ENCODE data around the gene MINK1. TPM values are rescaled to one million over a fixed set of nuclear protein-coding genes. Genes with fewer than 3 reads are reported as not detected.

The MINK1 gene
- total RNA-seq, 2 donors from 2014 or later: 74.4 to 82.7 TPM

GRCh38 chr17:4877089-4877488 is 43.9 kb downstream of the MINK1 start:
- Mint-ChIP-seq H3K4me1 (ENCODE audit: low read depth) (peaks cover 4% of the 10 kb centered on the region), H3K27me3 (ENCODE audit: low read depth) (no peaks in the 10 kb centered on the region), H3K36me3 (ENCODE audit: insufficient read depth in 2 of 2) (peaks cover 0 to 2% of the 10 kb centered on the region in 2 donors), H3K27ac (no peak overlapping the region), H3K4me3 (no peak overlapping the region), H3K9me3 (no peaks in the 10 kb centered on the region)
- ATAC-seq (replicated peaks in 1 of 2) (no peak), DNase-seq (no peak)

GRCh38 chr17:4879601-4880000 is 46.5 kb downstream of the MINK1 start:
- no peaks in the 10 kb centered on the region for H3K9me3 Mint-ChIP-seq
- no peaks in the 10 kb centered on the region for H3K27me3 Mint-ChIP-seq (ENCODE audit: low read depth)
- H3K36me3 Mint-ChIP-seq (ENCODE audit: insufficient read depth in 2 of 2): peaks cover 0 to 3% of the 10 kb centered on the region in 2 donors
- DNase-seq: no peak
- no peak overlapping the region for H3K4me3 Mint-ChIP-seq
- no peak overlapping the region for H3K27ac Mint-ChIP-seq
- ATAC-seq (replicated peaks in 1 of 2): no peak
- H3K4me1 Mint-ChIP-seq (ENCODE audit: low read depth): no peaks in the 10 kb centered on the region

GRCh38 chr17:4880857-4881256 is 47.7 kb downstream of the MINK1 start:
- ATAC-seq (replicated peaks in 1 of 2) (no peak), DNase-seq (no peak)
- peaks cover 1 to 4% of the 10 kb centered on the region in 2 donors for H3K36me3 Mint-ChIP-seq (ENCODE audit: insufficient read depth in 2 of 2)
- no peaks in the 10 kb centered on the region for H3K9me3 Mint-ChIP-seq
- H3K4me3 Mint-ChIP-seq: no peak overlapping the region
- no peaks in the 10 kb centered on the region for H3K4me1 Mint-ChIP-seq (ENCODE audit: low read depth)
- H3K27ac Mint-ChIP-seq: no peak overlapping the region
- H3K27me3 Mint-ChIP-seq (ENCODE audit: low read depth): no peaks in the 10 kb centered on the region

GRCh38 chr17:4881761-4882555 is 48.8 kb downstream of the MINK1 start:
- Mint-ChIP-seq H3K4me3 (no peak overlapping the region), H3K36me3 (ENCODE audit: insufficient read depth in 2 of 2) (peaks cover 1 to 4% of the 10 kb centered on the region in 2 donors), H3K9me3 (no peaks in the 10 kb centered on the region), H3K27ac (no peak overlapping the region), H3K27me3 (ENCODE audit: low read depth) (no peaks in the 10 kb centered on the region), H3K4me1 (ENCODE audit: low read depth) (no peaks in the 10 kb centered on the region)
- peak; percentile 83 to 84 for ATAC-seq (replicated peaks in 1 of 2)
- DNase-seq: peak; percentile 65 to 70

- no peak overlapping the region for H3K27ac Mint-ChIP-seq
- H3K36me3 Mint-ChIP-seq (ENCODE audit: insufficient read depth in 2 of 2): peaks cover 1 to 4% of the 10 kb centered on the region in 2 donors
Observed at GRCh38 chr17:4884489-4884888, 51.3 kb downstream of the MINK1 start.

GRCh38 chr17:4886830-4887229 is 53.7 kb downstream of the MINK1 start:
- Mint-ChIP-seq H3K36me3 (ENCODE audit: insufficient read depth in 2 of 2) (peaks cover 1 to 7% of the 10 kb centered on the region in 2 donors), H3K4me3 (no peak overlapping the region), H3K27me3 (ENCODE audit: low read depth) (no peaks in the 10 kb centered on the region), H3K4me1 (ENCODE audit: low read depth) (no peaks in the 10 kb centered on the region), H3K27ac (no peak overlapping the region), H3K9me3 (no peaks in the 10 kb centered on the region)
- no peak for ATAC-seq (replicated peaks in 1 of 2)
- no peak for DNase-seq

More at GRCh38 chr17:4884489-4884888, 51.3 kb downstream of the MINK1 start:
- H3K4me3 Mint-ChIP-seq: no peak overlapping the region
- H3K27me3 Mint-ChIP-seq (ENCODE audit: low read depth): no peaks in the 10 kb centered on the region
- ATAC-seq (replicated peaks in 1 of 2): no peak
- H3K9me3 Mint-ChIP-seq: no peaks in the 10 kb centered on the region
- H3K4me1 Mint-ChIP-seq (ENCODE audit: low read depth): no peaks in the 10 kb centered on the region
- DNase-seq: no peak

GRCh38 chr17:4887581-4887980 is 54.4 kb downstream of the MINK1 start:
- no peak for ATAC-seq (replicated peaks in 1 of 2)
- H3K36me3 Mint-ChIP-seq (ENCODE audit: insufficient read depth in 2 of 2): peaks cover 1 to 7% of the 10 kb centered on the region in 2 donors
- H3K4me3 Mint-ChIP-seq: no peak overlapping the region
- no peak overlapping the region for H3K27ac Mint-ChIP-seq
- no peaks in the 10 kb centered on the region for H3K27me3 Mint-ChIP-seq (ENCODE audit: low read depth)
- no peak for DNase-seq
- H3K4me1 Mint-ChIP-seq (ENCODE audit: low read depth): no peaks in the 10 kb centered on the region
- H3K9me3 Mint-ChIP-seq: no peaks in the 10 kb centered on the region

- ATAC-seq (replicated peaks in 1 of 2) (no peak), DNase-seq (no peak)
- Mint-ChIP-seq H3K4me1 (ENCODE audit: low read depth) (no peaks in the 10 kb centered on the region), H3K9me3 (no peaks in the 10 kb centered on the region), H3K27me3 (ENCODE audit: low read depth) (no peaks in the 10 kb centered on the region), H3K36me3 (ENCODE audit: insufficient read depth in 2 of 2) (peaks cover 0 to 3% of the 10 kb centered on the region in 2 donors), H3K27ac (no peak overlapping the region), H3K4me3 (no peak overlapping the region)
Observed at GRCh38 chr17:4891411-4892410, 58.6 kb downstream of the MINK1 start.

- H3K9me3 Mint-ChIP-seq: no peaks in the 10 kb centered on the region
- H3K36me3 Mint-ChIP-seq (ENCODE audit: insufficient read depth in 2 of 2): peaks cover 0 to 3% of the 10 kb centered on the region in 2 donors
Observed at GRCh38 chr17:4892499-4893221, 59.5 kb downstream of the MINK1 start.

GRCh38 chr17:4893272-4893671 is 60.1 kb downstream of the MINK1 start:
- Mint-ChIP-seq H3K4me1 (ENCODE audit: low read depth) (peaks cover under 1% of the 10 kb centered on the region), H3K9me3 (no peaks in the 10 kb centered on the region), H3K4me3 (no peak overlapping the region), H3K27ac (no peak overlapping the region), H3K36me3 (ENCODE audit: insufficient read depth in 2 of 2) (peaks cover 0 to 3% of the 10 kb centered on the region in 2 donors), H3K27me3 (ENCODE audit: low read depth) (no peaks in the 10 kb centered on the region)
- no peak for ATAC-seq (replicated peaks in 1 of 2)
- DNase-seq: no peak

More at GRCh38 chr17:4892499-4893221, 59.5 kb downstream of the MINK1 start:
- ATAC-seq (replicated peaks in 1 of 2) (no peak), DNase-seq (no peak)
- Mint-ChIP-seq H3K27ac (no peak overlapping the region), H3K27me3 (ENCODE audit: low read depth) (no peaks in the 10 kb centered on the region), H3K4me1 (ENCODE audit: low read depth) (no peaks in the 10 kb centered on the region), H3K4me3 (no peak overlapping the region)

GRCh38 chr17:4893721-4894560 is 60.8 kb downstream of the MINK1 start:
- Mint-ChIP-seq H3K9me3 (no peaks in the 10 kb centered on the region), H3K36me3 (ENCODE audit: insufficient read depth in 2 of 2) (peaks cover 0 to 3% of the 10 kb centered on the region in 2 donors), H3K4me3 (no peak overlapping the region), H3K27ac (no peak overlapping the region), H3K27me3 (ENCODE audit: low read depth) (no peaks in the 10 kb centered on the region), H3K4me1 (ENCODE audit: low read depth) (peaks cover 5% of the 10 kb centered on the region)
- no peak for DNase-seq
- no peak for ATAC-seq (replicated peaks in 1 of 2)

- Mint-ChIP-seq H3K4me3 (no peak overlapping the region), H3K27ac (no peak overlapping the region), H3K36me3 (ENCODE audit: insufficient read depth in 2 of 2) (peaks cover 1 to 3% of the 10 kb centered on the region in 2 donors), H3K27me3 (ENCODE audit: low read depth) (no peaks in the 10 kb centered on the region), H3K4me1 (ENCODE audit: low read depth) (peaks cover 12% of the 10 kb centered on the region), H3K9me3 (no peaks in the 10 kb centered on the region)
- no peak for ATAC-seq (replicated peaks in 1 of 2)
- no peak for DNase-seq
Observed at GRCh38 chr17:4895121-4895520, 62.0 kb downstream of the MINK1 start.

All from activated T-cell treated with anti-CD3 and anti-CD28 coated beads, Interleukin-2, amount 50 U/mL, for 72 hours (primary cell).